NCI-H345 treated with DMSO at 0.1 percent for 48 hours (cell line): ENCODE measurements around the gene WDCP.

Experiments used
- DNase-seq: peaks from one replicate; lab custom pipeline; 2025; ENCODE audit not compliant: unreplicated experiment; lab: John Stamatoyannopoulos, UW

WDCP gene

GRCh38 chr2:24007693-24008092 is 39.5 kb downstream of the WDCP start:
- DNase-seq: no peak

GRCh38 chr2:23994567-23994966 is 52.6 kb downstream of the WDCP start:
- no peak for DNase-seq

GRCh38 chr2:23993736-23994269 is 53.4 kb downstream of the WDCP start:
- no peak for DNase-seq

- no peak for DNase-seq
Observed at GRCh38 chr2:23992931-23993330, 54.3 kb downstream of the WDCP start.

GRCh38 chr2:23988371-23988770 is 58.8 kb downstream of the WDCP start:
- peak; percentile 14 for DNase-seq
